Measurements from ENCODE around the gene TBX10.
"Not testable (repeated sequence)": the region's sequence is repeated elsewhere in the genome, so short reads cannot be mapped to it uniquely, and the experiment has no call there.

TBX10 gene

DNA sequence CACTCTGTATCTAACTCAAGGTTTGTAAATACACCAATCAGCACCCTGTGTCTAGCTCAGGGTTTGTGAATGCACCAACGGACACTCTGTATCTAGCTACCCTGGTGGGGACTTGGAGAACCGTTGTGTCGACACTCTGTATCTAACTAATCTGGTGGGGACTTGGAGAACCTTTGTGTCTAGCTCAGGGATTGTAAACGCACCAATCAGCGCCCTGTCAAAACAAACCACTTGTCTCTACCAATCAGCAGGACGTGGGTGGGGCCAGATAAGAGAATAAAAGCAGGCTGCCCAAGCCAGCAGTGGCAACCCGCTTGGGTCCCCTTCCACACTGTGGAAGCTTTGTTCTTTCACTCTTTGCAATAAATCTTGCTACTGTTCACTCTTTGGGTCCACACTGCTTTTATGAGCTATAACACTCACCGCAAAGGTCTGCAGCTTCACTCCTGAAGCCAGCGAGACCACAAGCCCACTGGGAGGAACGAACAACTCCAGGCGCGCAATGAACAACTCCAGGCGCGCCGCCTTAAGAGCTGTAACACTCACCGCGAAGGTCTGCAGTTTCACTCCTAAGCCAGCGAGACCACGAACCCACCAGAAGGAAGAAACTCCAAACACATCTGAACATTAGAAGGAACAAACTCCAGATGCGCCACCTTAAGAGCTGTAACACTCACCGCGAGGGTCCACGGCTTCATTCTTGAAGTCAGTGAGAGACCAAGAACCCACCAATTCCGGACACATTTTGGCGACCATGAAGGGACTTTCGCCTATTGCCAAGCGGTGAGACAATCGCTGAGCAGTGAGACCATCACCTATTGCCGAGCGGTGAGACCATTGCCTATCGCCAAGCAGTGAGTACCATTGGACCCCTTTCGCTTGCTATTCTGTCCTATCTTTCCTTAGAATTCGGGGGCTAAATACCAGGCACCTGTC is 19.6 kb downstream of the TBX10 start:
- H3K27me3 ChIP-seq (ENCODE audit: control insufficient read depth, insufficient read depth, low read length); H3K9me3 ChIP-seq (ENCODE audit: control insufficient read depth, low read length); H2AFZ ChIP-seq; H3K4me3 ChIP-seq (ENCODE audit: low read depth, low read length); H3K36me3 ChIP-seq (ENCODE audit: control insufficient read depth, insufficient read depth, low read length); H3K4me2 ChIP-seq (ENCODE audit: low read length); H3K79me2 ChIP-seq; H3K9ac ChIP-seq; H3K27ac ChIP-seq; H3K4me1 ChIP-seq: not testable (repeated sequence)

DNA sequence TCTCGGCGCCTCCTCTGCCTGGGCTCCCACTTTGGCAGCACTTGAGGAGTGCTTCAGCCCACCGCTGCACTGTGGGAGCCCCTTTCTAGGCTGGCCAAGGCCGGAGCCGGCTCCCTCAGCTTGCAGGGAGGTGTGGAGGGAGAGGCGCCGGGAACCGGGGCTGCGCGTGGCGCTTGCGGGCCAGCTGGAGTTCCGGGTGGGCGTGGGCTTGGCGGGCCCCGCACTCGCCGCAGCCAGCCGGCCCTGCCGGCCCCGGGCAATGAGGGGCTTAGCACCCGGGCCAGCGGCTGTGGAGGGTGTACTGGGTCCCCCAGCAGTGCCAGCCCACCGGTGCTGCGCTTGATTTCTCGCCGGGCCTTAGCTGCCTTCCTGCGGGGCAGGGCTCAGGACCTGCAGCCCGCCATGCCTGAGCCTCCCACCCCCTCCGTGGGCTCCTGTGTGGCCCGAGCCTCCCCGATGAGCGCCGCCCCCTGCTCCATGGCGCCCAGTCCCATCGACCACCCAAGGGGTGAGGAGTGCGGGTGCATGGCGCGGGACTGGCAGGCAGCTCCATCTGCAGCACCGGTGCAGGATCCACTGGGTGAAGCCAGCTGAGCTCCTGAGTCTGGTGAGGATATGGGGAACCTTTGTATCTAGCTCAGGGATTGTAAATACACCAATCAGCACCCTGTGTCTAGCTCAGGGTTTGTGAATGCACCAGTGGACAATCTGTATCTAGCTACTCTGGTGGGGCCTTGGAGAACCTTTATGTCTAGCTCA is 20.5 kb downstream of the TBX10 start:
- not testable (repeated sequence) for H3K4me1 ChIP-seq; H3K27ac ChIP-seq; H3K4me3 ChIP-seq (ENCODE audit: low read depth, low read length); H3K79me2 ChIP-seq; H3K27me3 ChIP-seq (ENCODE audit: control insufficient read depth, insufficient read depth, low read length); H3K36me3 ChIP-seq (ENCODE audit: control insufficient read depth, insufficient read depth, low read length); H3K4me2 ChIP-seq (ENCODE audit: low read length); H3K9me3 ChIP-seq (ENCODE audit: control insufficient read depth, low read length); H2AFZ ChIP-seq; H3K9ac ChIP-seq

DNA sequence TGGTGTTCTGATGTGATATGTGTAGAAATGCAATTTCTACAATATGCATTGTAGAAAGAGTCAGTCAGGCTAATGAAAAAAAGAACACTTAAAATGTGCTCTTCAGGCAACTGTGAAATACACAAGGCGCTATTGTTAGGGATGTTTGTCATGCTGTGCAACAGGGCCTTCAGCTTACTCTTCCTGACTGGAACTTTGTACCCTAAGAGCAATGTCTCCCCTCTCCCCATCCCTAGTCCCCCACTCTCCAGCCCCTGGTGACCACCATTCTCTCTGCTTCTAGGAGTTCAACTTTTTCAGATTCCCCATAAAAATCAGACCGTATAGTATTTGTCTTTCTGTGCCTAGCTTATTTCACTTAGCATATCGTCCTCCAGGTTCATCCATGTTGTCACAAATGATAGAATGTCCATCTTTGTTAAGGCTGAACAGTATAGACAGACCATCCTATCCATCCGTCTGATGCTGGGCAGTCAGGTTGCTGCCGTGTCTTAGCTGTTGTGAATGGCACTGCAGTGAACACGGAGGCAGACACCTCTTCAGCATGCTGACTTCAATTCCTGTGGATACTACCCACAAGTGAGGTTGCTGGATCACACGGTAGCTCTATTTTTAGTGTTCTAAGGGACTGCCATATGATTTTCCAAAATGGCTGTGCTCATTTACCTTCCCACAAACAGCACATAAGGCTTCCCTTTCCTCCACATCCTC is 22.2 kb downstream of the TBX10 start:
- no peaks in the 10 kb centered on the region for H3K27me3 ChIP-seq (ENCODE audit: control insufficient read depth, insufficient read depth, low read length)
- no peak overlapping the region for H3K27ac ChIP-seq
- H3K36me3 ChIP-seq (ENCODE audit: control insufficient read depth, insufficient read depth, low read length): no peaks in the 10 kb centered on the region
- no peaks in the 10 kb centered on the region for H3K9me3 ChIP-seq (ENCODE audit: control insufficient read depth, low read length)
- H2AFZ ChIP-seq: no peak overlapping the region
- TF ChIP-seq, protein P1, sequence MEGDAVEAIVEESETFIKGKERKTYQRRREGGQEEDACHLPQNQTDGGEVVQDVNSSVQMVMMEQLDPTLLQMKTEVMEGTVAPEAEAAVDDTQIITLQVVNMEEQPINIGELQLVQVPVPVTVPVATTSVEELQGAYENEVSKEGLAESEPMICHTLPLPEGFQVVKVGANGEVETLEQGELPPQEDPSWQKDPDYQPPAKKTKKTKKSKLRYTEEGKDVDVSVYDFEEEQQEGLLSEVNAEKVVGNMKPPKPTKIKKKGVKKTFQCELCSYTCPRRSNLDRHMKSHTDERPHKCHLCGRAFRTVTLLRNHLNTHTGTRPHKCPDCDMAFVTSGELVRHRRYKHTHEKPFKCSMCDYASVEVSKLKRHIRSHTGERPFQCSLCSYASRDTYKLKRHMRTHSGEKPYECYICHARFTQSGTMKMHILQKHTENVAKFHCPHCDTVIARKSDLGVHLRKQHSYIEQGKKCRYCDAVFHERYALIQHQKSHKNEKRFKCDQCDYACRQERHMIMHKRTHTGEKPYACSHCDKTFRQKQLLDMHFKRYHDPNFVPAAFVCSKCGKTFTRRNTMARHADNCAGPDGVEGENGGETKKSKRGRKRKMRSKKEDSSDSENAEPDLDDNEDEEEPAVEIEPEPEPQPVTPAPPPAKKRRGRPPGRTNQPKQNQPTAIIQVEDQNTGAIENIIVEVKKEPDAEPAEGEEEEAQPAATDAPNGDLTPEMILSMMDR (IDR thresholded peaks at IDR 0.05): no peak
- no peak overlapping the region for H3K9ac ChIP-seq
- H3K4me2 ChIP-seq (ENCODE audit: low read length): no peak overlapping the region
- peaks cover 5% of the 10 kb centered on the region for H3K4me1 ChIP-seq
- no peaks in the 10 kb centered on the region for H3K79me2 ChIP-seq
- H3K4me3 ChIP-seq (ENCODE audit: low read depth, low read length): no peak overlapping the region

DNA sequence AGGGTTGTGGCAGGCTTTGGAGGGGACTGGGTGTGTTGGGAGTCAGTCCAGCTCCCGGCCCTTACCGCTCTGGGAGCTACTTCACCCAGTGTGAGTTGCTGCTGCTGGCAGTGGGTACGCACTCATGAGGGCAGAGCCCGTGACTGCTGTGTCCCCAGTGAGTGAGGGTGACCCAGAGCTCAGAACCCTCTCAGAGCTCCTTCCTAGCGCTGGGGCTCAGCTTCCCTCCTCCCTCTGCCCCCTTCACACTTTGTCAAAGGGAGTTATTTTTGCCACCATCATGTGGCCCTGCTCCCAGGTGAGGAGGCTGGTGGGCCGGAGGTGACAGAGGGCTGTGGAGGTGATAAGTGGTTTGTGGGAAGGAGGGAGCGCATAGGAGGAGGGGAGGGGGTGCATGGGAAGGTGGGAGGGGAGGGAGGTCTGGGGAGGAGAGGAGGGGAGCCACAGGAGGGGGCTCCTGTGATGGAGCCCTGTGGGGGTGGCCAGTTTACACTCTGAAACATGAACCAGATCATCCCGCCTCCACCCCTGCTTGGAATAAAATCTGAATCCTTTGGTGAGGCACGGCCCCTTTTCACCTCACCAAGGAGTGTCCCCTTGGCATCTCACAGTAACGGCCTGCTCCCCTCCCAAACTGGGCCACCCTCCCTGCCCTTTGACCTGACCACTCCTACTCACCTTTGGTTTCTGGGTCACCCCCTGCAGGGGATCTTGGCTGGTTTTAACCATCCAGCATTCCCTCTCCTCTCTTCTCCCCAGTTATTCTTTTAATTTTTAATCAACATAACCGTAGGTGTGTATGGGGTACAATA is 22.9 kb downstream of the TBX10 start:
- H3K27me3 ChIP-seq (ENCODE audit: control insufficient read depth, insufficient read depth, low read length): no peaks in the 10 kb centered on the region
- H2AFZ ChIP-seq: no peak overlapping the region
- H3K4me1 ChIP-seq: peaks cover 5% of the 10 kb centered on the region
- no peak overlapping the region for H3K4me2 ChIP-seq (ENCODE audit: low read length)
- H3K27ac ChIP-seq: no peak overlapping the region
- H3K9me3 ChIP-seq (ENCODE audit: control insufficient read depth, low read length): no peaks in the 10 kb centered on the region
- H3K36me3 ChIP-seq (ENCODE audit: control insufficient read depth, insufficient read depth, low read length): no peaks in the 10 kb centered on the region
- no peaks in the 10 kb centered on the region for H3K79me2 ChIP-seq
- no peak overlapping the region for H3K4me3 ChIP-seq (ENCODE audit: low read depth, low read length)
- TF ChIP-seq, protein P1 (IDR thresholded peaks at IDR 0.05): no peak
- H3K9ac ChIP-seq: no peak overlapping the region

DNA sequence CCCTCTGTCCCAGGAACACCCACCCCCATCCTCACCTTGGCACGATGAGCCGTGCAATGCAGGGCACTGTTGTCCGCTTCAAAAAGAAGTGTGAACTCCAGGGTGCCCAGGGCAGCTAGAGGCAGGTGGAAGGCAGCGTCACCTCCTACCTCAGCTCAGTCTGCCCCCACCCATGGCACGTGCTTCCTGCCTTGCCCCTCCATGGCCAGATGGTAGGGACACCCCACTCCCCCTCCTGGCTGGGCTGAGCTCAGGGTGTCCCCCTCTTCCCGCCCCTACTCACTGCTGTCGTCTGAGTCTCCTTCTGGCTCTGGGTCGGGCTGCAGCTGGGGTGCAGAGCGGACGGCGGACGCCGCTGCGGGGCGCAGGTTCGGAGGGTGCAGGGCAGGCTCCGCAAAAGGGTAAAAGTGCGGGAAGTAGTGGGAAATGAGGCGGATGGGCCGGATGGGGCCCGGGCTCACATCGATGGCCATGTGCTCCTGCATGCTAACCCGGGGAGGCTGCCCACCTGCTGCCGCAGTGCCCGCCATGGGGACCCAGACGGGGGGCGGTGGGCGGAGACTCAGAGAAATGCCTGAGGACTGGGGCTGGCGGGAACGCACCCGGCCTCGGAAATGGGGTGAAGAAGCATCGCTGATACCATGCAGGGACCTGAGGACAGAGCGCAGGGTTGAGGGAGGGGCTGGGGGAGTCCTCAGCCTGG is 23.7 kb downstream of the TBX10 start:
- H3K4me2 ChIP-seq (ENCODE audit: low read length): no peak overlapping the region
- no peaks in the 10 kb centered on the region for H3K79me2 ChIP-seq
- no peak overlapping the region for H3K9ac ChIP-seq
- no peak overlapping the region for H3K27ac ChIP-seq
- H3K27me3 ChIP-seq (ENCODE audit: control insufficient read depth, insufficient read depth, low read length): no peaks in the 10 kb centered on the region
- H3K4me1 ChIP-seq: peaks cover 5% of the 10 kb centered on the region
- H3K36me3 ChIP-seq (ENCODE audit: control insufficient read depth, insufficient read depth, low read length): no peaks in the 10 kb centered on the region
- TF ChIP-seq, protein P1 (IDR thresholded peaks at IDR 0.05): no peak
- no peak overlapping the region for H3K4me3 ChIP-seq (ENCODE audit: low read depth, low read length)
- H2AFZ ChIP-seq: no peak overlapping the region
- H3K9me3 ChIP-seq (ENCODE audit: control insufficient read depth, low read length): no peaks in the 10 kb centered on the region

All from parathyroid adenoma (tissue), 2 donors.